Measurements from ENCODE around the gene ENPP1. TPM values are rescaled to one million over a fixed set of nuclear protein-coding genes. Genes with fewer than 3 reads are reported as not detected.
A peak's percentile ranks its signal among the peaks of the same experiment; 100 is the strongest.

The ENPP1 gene
- total RNA-seq (ENCODE audit: unreplicated experiment): 32.4 TPM
- long read RNA-seq, partial matches to known transcripts: 0 of 4 reads
- long read RNA-seq, other reads (novel, unspliced or antisense): 4 of 4 reads

DNA sequence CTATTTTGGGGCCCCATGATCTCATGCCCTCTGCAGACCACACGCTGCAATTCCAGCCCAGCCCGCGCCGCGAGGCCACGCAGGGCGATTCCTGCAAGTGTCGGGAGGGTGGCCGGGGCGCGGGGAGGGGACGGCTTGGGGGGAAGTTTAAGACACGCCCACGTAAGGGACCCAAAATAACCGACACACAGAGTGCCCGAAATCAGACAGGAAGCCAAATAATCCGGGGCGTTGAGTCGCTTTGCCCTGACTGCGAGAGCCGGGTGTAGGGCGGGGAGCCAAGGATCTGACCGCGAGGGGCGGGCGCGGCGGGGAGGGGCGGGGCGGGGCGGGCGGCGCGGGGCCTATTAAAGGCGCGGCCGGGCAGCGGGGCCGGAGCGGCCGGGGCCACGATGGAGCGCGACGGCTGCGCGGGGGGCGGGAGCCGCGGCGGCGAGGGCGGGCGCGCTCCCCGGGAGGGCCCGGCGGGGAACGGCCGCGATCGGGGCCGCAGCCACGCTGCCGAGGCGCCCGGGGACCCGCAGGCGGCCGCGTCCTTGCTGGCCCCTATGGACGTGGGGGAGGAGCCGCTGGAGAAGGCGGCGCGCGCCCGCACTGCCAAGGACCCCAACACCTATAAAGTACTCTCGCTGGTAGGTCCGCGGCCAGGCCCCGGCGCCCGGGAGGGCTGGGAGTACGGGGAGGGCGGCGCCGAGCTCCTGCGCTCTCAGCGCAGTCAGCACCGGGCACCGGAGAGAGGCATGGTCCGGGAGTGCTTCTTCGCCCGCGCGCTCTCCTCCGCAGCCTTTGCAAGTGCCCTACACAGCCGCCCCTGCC lies at the start of gene ENPP1:
Gene ENPP1 (plus strand): TSS at position 377 of the 816 bp plus-strand sequence. CDS start 16 bp downstream, at position 393.
- H3K4me3 Mint-ChIP-seq (ENCODE audit: unreplicated experiment): peak within 1 kb of the TSS; percentile 95
- peaks cover 4% of the 10 kb centered on the region for H3K9me3 Mint-ChIP-seq (ENCODE audit: unreplicated experiment)
- peaks cover 4% of the 10 kb centered on the region for H3K36me3 Mint-ChIP-seq (ENCODE audit: low read depth, unreplicated experiment)
- TF ChIP-seq, protein P1, sequence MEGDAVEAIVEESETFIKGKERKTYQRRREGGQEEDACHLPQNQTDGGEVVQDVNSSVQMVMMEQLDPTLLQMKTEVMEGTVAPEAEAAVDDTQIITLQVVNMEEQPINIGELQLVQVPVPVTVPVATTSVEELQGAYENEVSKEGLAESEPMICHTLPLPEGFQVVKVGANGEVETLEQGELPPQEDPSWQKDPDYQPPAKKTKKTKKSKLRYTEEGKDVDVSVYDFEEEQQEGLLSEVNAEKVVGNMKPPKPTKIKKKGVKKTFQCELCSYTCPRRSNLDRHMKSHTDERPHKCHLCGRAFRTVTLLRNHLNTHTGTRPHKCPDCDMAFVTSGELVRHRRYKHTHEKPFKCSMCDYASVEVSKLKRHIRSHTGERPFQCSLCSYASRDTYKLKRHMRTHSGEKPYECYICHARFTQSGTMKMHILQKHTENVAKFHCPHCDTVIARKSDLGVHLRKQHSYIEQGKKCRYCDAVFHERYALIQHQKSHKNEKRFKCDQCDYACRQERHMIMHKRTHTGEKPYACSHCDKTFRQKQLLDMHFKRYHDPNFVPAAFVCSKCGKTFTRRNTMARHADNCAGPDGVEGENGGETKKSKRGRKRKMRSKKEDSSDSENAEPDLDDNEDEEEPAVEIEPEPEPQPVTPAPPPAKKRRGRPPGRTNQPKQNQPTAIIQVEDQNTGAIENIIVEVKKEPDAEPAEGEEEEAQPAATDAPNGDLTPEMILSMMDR (IDR thresholded peaks at IDR 0.05; ENCODE audit: unreplicated experiment): no peak
- peaks cover 1% of the 10 kb centered on the region for H3K27me3 Mint-ChIP-seq (ENCODE audit: unreplicated experiment)
- peak within 1 kb of the TSS; percentile 31 for H3K27ac Mint-ChIP-seq (ENCODE audit: unreplicated experiment)
- DNase-seq (ENCODE audit: low spot score): peak; percentile 66
- peaks cover 14% of the 10 kb centered on the region for H3K4me1 Mint-ChIP-seq (ENCODE audit: unreplicated experiment)

DNA sequence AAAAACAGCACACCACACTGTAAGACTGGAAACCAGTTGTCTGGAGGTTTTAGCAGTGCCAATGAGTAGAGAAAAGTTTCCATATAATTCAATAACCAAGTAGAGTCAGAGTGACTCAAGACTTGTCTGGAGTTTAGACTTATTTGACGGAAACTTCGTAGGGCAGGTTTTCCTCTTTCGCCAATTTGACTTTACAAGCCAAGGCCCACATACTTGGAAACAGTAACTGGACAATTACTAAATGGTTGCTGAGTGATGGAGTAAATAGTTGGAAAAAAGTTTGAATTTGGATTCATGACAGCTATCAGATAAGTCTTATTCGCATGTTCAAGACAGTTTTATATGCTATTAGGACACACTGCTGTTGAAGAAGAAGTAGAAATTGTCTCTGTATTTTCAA lies 48.9 kb upstream of the ENPP1 start:
- Mint-ChIP-seq H3K9me3 (ENCODE audit: unreplicated experiment) (no peaks in the 10 kb centered on the region), H3K27ac (ENCODE audit: unreplicated experiment) (no peak overlapping the region), H3K4me3 (ENCODE audit: unreplicated experiment) (no peak overlapping the region), H3K36me3 (ENCODE audit: low read depth, unreplicated experiment) (peaks cover 3% of the 10 kb centered on the region), H3K27me3 (ENCODE audit: unreplicated experiment) (no peaks in the 10 kb centered on the region), H3K4me1 (ENCODE audit: unreplicated experiment) (peaks cover 42% of the 10 kb centered on the region)
- DNase-seq (ENCODE audit: low spot score): no peak
- TF ChIP-seq, protein P1 (IDR thresholded peaks at IDR 0.05; ENCODE audit: unreplicated experiment): no peak

GRCh38 chr6:131761060-131761761 lies 46.6 kb upstream of the ENPP1 start:
- no peaks in the 10 kb centered on the region for H3K9me3 Mint-ChIP-seq (ENCODE audit: unreplicated experiment)
- no peak overlapping the region for H3K4me3 Mint-ChIP-seq (ENCODE audit: unreplicated experiment)
- TF ChIP-seq, protein P1 (IDR thresholded peaks at IDR 0.05; ENCODE audit: unreplicated experiment): no peak
- no peak for DNase-seq (ENCODE audit: low spot score)
- H3K36me3 Mint-ChIP-seq (ENCODE audit: low read depth, unreplicated experiment): peaks cover 3% of the 10 kb centered on the region
- no peaks in the 10 kb centered on the region for H3K27me3 Mint-ChIP-seq (ENCODE audit: unreplicated experiment)
- peaks cover 32% of the 10 kb centered on the region for H3K4me1 Mint-ChIP-seq (ENCODE audit: unreplicated experiment)
- H3K27ac Mint-ChIP-seq (ENCODE audit: unreplicated experiment): no peak overlapping the region

- no peak for DNase-seq (ENCODE audit: low spot score)
- Mint-ChIP-seq H3K27me3 (ENCODE audit: unreplicated experiment) (no peaks in the 10 kb centered on the region), H3K27ac (ENCODE audit: unreplicated experiment) (no peak overlapping the region), H3K36me3 (ENCODE audit: low read depth, unreplicated experiment) (peaks cover 3% of the 10 kb centered on the region), H3K4me3 (ENCODE audit: unreplicated experiment) (no peak overlapping the region), H3K9me3 (ENCODE audit: unreplicated experiment) (no peaks in the 10 kb centered on the region), H3K4me1 (ENCODE audit: unreplicated experiment) (peaks cover 28% of the 10 kb centered on the region)
- TF ChIP-seq, protein P1 (IDR thresholded peaks at IDR 0.05; ENCODE audit: unreplicated experiment): no peak
Observed at GRCh38 chr6:131761762-131762067, 46.1 kb upstream of the ENPP1 start.

DNA sequence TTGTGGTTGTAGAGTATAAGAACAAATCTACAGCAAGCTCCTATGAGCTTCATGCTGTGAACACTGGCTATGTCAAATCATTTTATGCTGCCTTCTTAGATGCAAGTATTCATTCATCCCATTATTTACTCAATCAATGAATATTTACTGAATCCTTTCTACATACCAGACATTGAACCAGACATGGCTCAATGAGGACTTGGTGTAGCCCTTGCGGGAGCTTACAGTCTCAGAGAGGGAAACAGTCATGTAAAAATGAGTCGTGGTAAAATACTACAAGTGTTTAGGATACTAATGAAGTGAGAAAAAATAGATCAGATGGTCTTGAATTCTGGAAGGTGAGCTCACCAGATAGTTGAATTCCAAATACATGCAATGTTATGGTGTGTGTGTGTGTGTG lies 44.8 kb upstream of the ENPP1 start:
- Mint-ChIP-seq H3K27me3 (ENCODE audit: unreplicated experiment) (no peaks in the 10 kb centered on the region), H3K4me1 (ENCODE audit: unreplicated experiment) (peaks cover 23% of the 10 kb centered on the region), H3K36me3 (ENCODE audit: low read depth, unreplicated experiment) (peaks cover 3% of the 10 kb centered on the region), H3K27ac (ENCODE audit: unreplicated experiment) (no peak overlapping the region), H3K4me3 (ENCODE audit: unreplicated experiment) (no peak overlapping the region), H3K9me3 (ENCODE audit: unreplicated experiment) (no peaks in the 10 kb centered on the region)
- DNase-seq (ENCODE audit: low spot score): no peak
- TF ChIP-seq, protein P1 (IDR thresholded peaks at IDR 0.05; ENCODE audit: unreplicated experiment): no peak
